Aorta (tissue), 5 donors: ENCODE data around the gene SPINK1. TPM values are rescaled to one million over a fixed set of nuclear protein-coding genes. Genes with fewer than 3 reads are reported as not detected.
"Not testable (repeated sequence)": the region's sequence is repeated elsewhere in the genome, so short reads cannot be mapped to it uniquely, and the experiment has no call there.

Experiments used
- ATAC-seq: fragments of 200-7000 bp; cut with Tn5 transposase; one replicate; pipeline ENCODE4 v1.9.1; 2022; ENCODE audit warnings: moderate library complexity; ENCODE audit not compliant: low FRiP score
- DNase-seq, 2 donors: peaks; one replicate each; pipeline ENCODE4 v3.0.0-alpha.2; 2020
- H3K27ac ChIP-seq, 2 donors: one replicate each; pipeline ENCODE4 v1.5.1; 2013; ENCODE audit warnings: low read length in 2 of 2, mild to moderate bottlenecking in 2 of 2, moderate library complexity in 2 of 2, control low read depth in 1 of 2, inconsistent platforms in 1 of 2, low read depth in 1 of 2
- H3K27me3 ChIP-seq, 2 donors: one replicate each; pipeline ENCODE4 v1.6.1; 2013; ENCODE audit warnings: control low read depth in 1 of 2, low read length in 1 of 2, mild to moderate bottlenecking in 1 of 2, moderate library complexity in 1 of 2; ENCODE audit not compliant: insufficient read depth in 2 of 2, control insufficient read depth in 1 of 2
- H3K36me3 ChIP-seq, 2 donors: one replicate each; pipeline ENCODE4 v1.6.1; 2013; ENCODE audit warnings: control low read depth in 1 of 2, low read length in 1 of 2, mild to moderate bottlenecking in 1 of 2; ENCODE audit not compliant: insufficient read depth in 2 of 2, control insufficient read depth in 1 of 2
- H3K4me1 ChIP-seq, 2 donors: one replicate each; pipeline ENCODE4 v1.6.1; 2013; ENCODE audit warnings: low read length in 2 of 2, control low read depth in 1 of 2, mild to moderate bottlenecking in 1 of 2, moderate library complexity in 1 of 2; ENCODE audit not compliant: insufficient read depth in 2 of 2, control insufficient read depth in 1 of 2
- H3K4me3 ChIP-seq, 2 donors: one replicate each; pipeline ENCODE4 v1.5.1; 2013; ENCODE audit warnings: low read length in 2 of 2, control low read depth in 1 of 2, mild to moderate bottlenecking in 1 of 2
- H3K9me3 ChIP-seq: one replicate; pipeline ENCODE4 v1.6.1; 2013; ENCODE audit warnings: mild to moderate bottlenecking, low read length; ENCODE audit not compliant: control insufficient read depth
- WGBS, 2 donors: extraction: QIAGEN DNeasy Blood & Tissue Kit; methylation state at CpG; one replicate each; pipeline ENCODE4 v1.1.7; 2013; 5-methylcytosine and 5-hydroxymethylcytosine counted together
- intact Hi-C, 2 donors: fragments of 100-400 bp; cut with DNase I; formaldehyde crosslinking; loops; one replicate each; pipeline versions ENCODE4 v1.14.2 to v1.15.0; 2022
- polyA plus RNA-seq, 2 donors: library from polyadenylated mRNA; stranded (reverse); fragments of 200-250 nt; gene quantifications; one replicate each; pipeline ENCODE4 v1.2.3, GENCODE V29; 2013
- total RNA-seq, 2 donors: library from RNA; stranded (reverse); fragmentation: NEBNext Ultra II Directional; extraction: Animal tissue kit (Norgen Biotek cat#: 25700); gene quantifications; one replicate each; pipeline ENCODE4 v1.2.1, GENCODE V29; 2021
- donor health status: healthy with polysubstance abuse.
- donor health status: Bipolar disorder and iron deficiency.
- donor health status: DM: no; HTN: no; CAD: no.
- donor health status: DM: no; HTN: no; CAD: no.
- donor health status: DM: yes; HTN: yes; CAD: no.

The SPINK1 gene
- total and polyA plus RNA-seq, 4 donors: 9.4 to 67.7 (median 15.3) TPM

DNA sequence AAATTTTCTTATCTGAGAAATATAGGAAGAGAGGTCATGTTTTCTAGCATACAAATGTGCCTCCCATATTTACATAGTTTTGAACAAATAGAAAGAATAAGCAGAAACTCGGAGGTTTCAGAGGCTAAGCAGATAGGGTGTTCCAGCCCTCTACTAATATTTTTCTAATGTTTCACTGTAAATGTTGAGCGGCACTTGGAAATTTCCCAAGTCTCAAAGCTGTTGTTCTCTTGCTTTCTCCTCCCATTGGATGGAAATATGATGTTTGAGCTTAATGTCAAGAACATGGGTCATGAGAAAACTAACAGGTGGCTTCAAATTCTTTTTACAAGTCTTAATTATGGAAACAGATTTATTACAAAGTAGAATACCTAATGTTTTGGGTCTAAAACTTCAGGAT is 5.1 kb downstream of the SPINK1 start:
- intact Hi-C loops: no loop called here
- no peaks in the 10 kb centered on the region for H3K36me3 ChIP-seq
- 12 to 17% methylated on average over 2 of the region's 2 CpGs for WGBS, 2 donors
- H3K4me3 ChIP-seq: no peak overlapping the region
- no peaks in the 10 kb centered on the region for H3K4me1 ChIP-seq
- H3K27me3 ChIP-seq: no peaks in the 10 kb centered on the region
- no peak overlapping the region for H3K27ac ChIP-seq
- no peaks in the 10 kb centered on the region for H3K9me3 ChIP-seq
- no peak for DNase-seq
- ATAC-seq: no peak

- ATAC-seq: peak; percentile 75
- WGBS, 2 donors: 9 to 19% methylated on average over 4 of the region's 4 CpGs
Measured at GRCh38 chr5:147822686-147823491, 8.6 kb downstream of the SPINK1 start.

DNA sequence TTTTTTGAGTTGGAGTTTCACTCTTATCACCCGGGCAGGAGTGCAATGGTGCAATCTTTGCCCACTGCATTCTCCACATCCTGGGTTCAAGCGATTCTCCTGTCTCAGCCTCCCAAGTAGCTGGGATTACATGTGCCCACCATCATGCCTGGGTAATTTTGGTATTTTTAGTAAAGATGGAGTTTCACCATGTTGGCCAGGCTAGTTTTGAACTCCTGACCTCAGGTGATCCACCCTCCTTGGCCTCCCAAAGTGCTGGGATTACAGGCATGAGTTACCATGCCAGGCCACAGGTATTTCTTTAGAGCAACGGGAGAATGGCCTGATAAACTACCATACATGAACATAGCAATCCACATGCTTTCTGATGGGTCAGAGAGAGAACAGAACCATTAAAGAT is 9.2 kb downstream of the SPINK1 start:
- not testable (repeated sequence) for H3K27me3 ChIP-seq, H3K36me3 ChIP-seq, H3K9me3 ChIP-seq, DNase-seq, ATAC-seq, H3K4me3 ChIP-seq, H3K27ac ChIP-seq, H3K4me1 ChIP-seq
- intact Hi-C loops: loop anchor here (1.0 to 2.0 kb wide), 2 partner anchors 193 to 194 kb away; no protein-coding TSS in a partner anchor
- WGBS, 2 donors: 93 to 97% methylated on average over 3 of the region's 3 CpGs

More at GRCh38 chr5:147822686-147823491, 8.6 kb downstream of the SPINK1 start:
- Histone ChIP-seq H3K27me3 (no peaks in the 10 kb centered on the region), H3K4me1 (no peaks in the 10 kb centered on the region), H3K36me3 (no peaks in the 10 kb centered on the region), H3K4me3 (no peak overlapping the region), H3K9me3 (no peaks in the 10 kb centered on the region), H3K27ac (no peak overlapping the region)
- peak; percentile 47 to 66 for DNase-seq
- intact Hi-C loops: loop anchor here (1.0 to 2.0 kb wide), 2 partner anchors 194 to 195 kb away; no protein-coding TSS in a partner anchor

DNA sequence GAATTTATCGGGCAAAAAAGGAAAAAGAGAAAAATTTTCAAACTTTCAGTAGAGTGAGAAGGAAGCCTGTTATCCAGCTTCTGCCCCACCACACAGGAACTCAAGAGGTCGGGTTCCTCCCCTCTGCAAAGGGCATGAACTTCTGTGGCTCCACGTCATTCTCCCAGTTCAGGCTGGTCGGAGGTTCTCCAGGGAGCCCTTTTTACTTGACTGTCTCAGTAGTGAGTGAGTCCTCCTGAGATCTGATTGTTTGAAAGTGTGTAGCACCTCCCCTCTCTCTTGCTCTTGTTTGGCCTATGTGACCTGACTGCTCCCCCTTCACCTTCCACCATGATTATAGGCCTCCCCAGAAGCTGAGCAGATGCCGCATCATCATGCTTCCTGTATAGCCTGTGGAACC is 9.7 kb downstream of the SPINK1 start:
- Histone ChIP-seq H3K27me3 (no peaks in the 10 kb centered on the region), H3K4me1 (no peaks in the 10 kb centered on the region), H3K27ac (no peak overlapping the region), H3K4me3 (no peak overlapping the region), H3K9me3 (no peaks in the 10 kb centered on the region), H3K36me3 (no peaks in the 10 kb centered on the region)
- DNase-seq: no peak
- intact Hi-C loops: loop anchor here (1.0 to 2.0 kb wide), 2 partner anchors 193 kb away; no protein-coding TSS in a partner anchor
- WGBS, 2 donors: 88 to 92% methylated on average over 5 of the region's 5 CpGs
- no peak for ATAC-seq

- Histone ChIP-seq H3K27ac (no peak overlapping the region), H3K4me3 (no peak overlapping the region), H3K9me3 (no peaks in the 10 kb centered on the region), H3K36me3 (no peaks in the 10 kb centered on the region), H3K4me1 (no peaks in the 10 kb centered on the region), H3K27me3 (no peaks in the 10 kb centered on the region)
- no peak for DNase-seq
- 20 to 31% methylated on average over 1 of the region's 1 CpG for WGBS, 2 donors
- ATAC-seq: no peak
- intact Hi-C loops: no loop called here
Measured at GRCh38 chr5:147819261-147819770, 12.2 kb downstream of the SPINK1 start.

DNA sequence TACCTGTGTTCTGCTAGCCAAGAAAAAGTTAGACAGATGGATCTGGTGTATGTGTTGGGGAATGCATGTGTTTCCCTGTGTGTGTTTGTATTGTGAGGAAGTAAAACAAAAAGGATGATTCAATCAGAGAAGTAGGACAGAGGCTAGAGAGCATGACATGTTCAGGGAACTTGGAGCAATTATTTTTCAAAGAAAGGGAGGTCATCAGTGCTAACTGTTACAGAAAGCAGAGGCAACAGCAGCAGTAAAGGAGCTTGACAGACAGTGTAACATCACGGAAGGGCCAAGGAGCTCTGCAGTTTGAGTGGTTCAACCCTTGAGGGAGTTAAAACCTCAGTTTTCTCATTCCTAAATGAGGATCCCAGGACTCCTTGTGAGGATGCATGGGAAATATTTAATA is 13.2 kb downstream of the SPINK1 start:
- 76 to 78% methylated on average over 1 of the region's 1 CpG for WGBS, 2 donors
- Histone ChIP-seq H3K27me3 (no peaks in the 10 kb centered on the region), H3K36me3 (no peaks in the 10 kb centered on the region), H3K4me3 (no peak overlapping the region), H3K4me1 (no peaks in the 10 kb centered on the region), H3K27ac (no peak overlapping the region), H3K9me3 (no peaks in the 10 kb centered on the region)
- no peak for DNase-seq
- no peak for ATAC-seq
- intact Hi-C loops: no loop called here

DNA sequence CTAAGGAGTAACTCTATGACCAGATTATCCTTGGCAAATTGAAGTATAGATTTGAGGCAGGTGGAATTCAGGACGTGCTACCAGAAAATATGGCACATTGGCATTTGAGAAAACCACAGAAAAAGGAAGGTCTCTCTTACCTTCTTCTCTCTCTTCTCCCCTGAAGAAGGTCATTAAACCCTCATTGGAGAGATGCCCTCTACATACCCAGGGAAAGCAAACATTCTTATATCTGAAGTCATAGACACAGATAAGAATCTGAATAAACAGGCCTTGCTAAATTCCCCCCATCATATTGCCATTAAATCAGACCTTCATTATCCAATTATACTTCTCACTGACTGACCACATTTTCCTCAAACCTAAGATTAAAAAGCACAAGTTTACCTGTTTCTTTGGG is 17.8 kb downstream of the SPINK1 start:
- H3K36me3 ChIP-seq: no peaks in the 10 kb centered on the region
- intact Hi-C loops: no loop called here
- H3K27ac ChIP-seq: no peak overlapping the region
- WGBS, 2 donors: 80 to 83% methylated on average over 1 of the region's 1 CpG
- no peaks in the 10 kb centered on the region for H3K27me3 ChIP-seq
- H3K9me3 ChIP-seq: no peaks in the 10 kb centered on the region
- ATAC-seq (no peak), DNase-seq (no peak)
- H3K4me1 ChIP-seq: no peaks in the 10 kb centered on the region
- no peak overlapping the region for H3K4me3 ChIP-seq

DNA sequence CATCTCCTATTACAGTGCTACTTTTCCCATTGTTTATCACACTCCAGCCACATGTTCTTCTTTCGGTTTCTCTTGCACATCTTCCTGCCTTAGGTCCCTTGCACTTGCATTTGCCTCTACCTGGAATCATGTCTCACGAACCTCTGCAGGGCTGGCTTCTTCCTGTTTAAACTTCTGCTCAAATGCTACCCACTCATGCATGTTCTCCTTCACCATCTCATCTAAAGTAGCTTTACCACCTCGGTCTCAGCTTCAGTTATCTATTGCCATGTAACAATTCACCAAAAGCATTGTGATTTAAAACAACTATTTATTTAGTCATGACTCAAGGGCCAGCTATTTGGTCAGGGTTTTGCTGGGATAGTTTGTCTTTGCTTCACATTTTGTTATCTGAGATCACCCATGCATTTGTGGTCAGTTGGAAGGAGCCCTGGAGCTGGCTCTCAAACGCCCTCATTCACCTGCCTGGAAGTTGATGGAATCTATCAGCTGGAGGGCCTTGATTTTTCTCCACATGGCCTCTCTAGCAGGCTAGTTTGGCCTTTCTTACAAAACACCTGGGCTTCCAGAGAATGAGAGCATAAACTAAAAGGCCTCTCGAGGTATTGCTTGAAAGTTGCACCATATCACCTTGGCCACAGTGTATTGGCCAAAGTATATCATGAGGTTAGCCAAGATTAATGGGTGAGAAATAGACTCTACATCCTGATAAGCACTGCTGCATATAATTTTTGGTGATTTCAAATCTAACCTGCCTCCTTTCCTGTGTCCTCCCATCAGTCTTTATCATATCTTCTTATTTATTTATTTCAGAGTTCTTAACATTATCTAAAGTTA is 21.4 kb downstream of the SPINK1 start:
- Histone ChIP-seq H3K27ac (no peak overlapping the region), H3K4me1 (no peaks in the 10 kb centered on the region), H3K27me3 (no peaks in the 10 kb centered on the region), H3K4me3 (no peak overlapping the region), H3K36me3 (no peaks in the 10 kb centered on the region), H3K9me3 (no peaks in the 10 kb centered on the region)
- intact Hi-C loops: no loop called here
- DNase-seq: no peak
- no peak for ATAC-seq
- WGBS, 2 donors: 63 to 76% methylated on average over 5 of the region's 5 CpGs
